K562 (cell line): ENCODE measurements around the gene DOK4.

Experiments
- POLR2A ChIP-seq: fragments of 450-650 bp; conservative IDR thresholded peaks from 2 replicates; pipeline ENCODE4 v1.6.1; 2016
- POLR2AphosphoS5 ChIP-seq: IDR thresholded peaks from 2 replicates; pipeline ENCODE4 v1.6.1; 2011; ENCODE audit warnings: mild to moderate bottlenecking, low read depth, low read length, moderate library complexity; ENCODE audit not compliant: control insufficient read depth, insufficient read depth
- YBX1 ChIP-seq: fragments of 450-650 bp; IDR thresholded peaks from 2 replicates; pipeline ENCODE4 v1.7.1; 2016; ENCODE audit warnings: mild to moderate bottlenecking
- ZNF354B ChIP-seq: fragments of 250-450 bp; sonication (Bioruptor Pico); IDR thresholded peaks from 2 replicates; pipeline ENCODE4 v1.4.0; 2020
- ZNF431 ChIP-seq: sonication (generic); formaldehyde crosslinking; IDR thresholded peaks from 2 replicates; pipeline ENCODE4 v1.8.0; 2022; ENCODE audit warnings: mild to moderate bottlenecking, missing genetic modification reagents
- TF ChIP-seq, protein P1 (sequence below): sonication (generic); formaldehyde crosslinking; IDR thresholded peaks from 2 replicates; pipeline ENCODE4 v1.8.0; 2022; ENCODE audit warnings: mild to moderate bottlenecking, low read depth, missing genetic modification reagents
- TF ChIP-seq, protein P2 (sequence below), 2 experiments: fragments of 450-650 bp; IDR thresholded peaks; 2 replicates each; pipeline ENCODE4 v1.6.1; 2016
- TF ChIP-seq, protein P3 (sequence below): fragments of 450-650 bp; formaldehyde crosslinking; IDR thresholded peaks from 2 replicates; pipeline ENCODE4 v1.4.0; 2020; ENCODE audit warnings: mild to moderate bottlenecking, moderate library complexity
- TF ChIP-seq, protein P4 (sequence below): fragments of 250-450 bp; sonication (Bioruptor Pico); IDR thresholded peaks from 2 replicates; pipeline ENCODE4 v1.8.0; 2021; ENCODE audit warnings: mild to moderate bottlenecking, moderate library complexity

DNA sequence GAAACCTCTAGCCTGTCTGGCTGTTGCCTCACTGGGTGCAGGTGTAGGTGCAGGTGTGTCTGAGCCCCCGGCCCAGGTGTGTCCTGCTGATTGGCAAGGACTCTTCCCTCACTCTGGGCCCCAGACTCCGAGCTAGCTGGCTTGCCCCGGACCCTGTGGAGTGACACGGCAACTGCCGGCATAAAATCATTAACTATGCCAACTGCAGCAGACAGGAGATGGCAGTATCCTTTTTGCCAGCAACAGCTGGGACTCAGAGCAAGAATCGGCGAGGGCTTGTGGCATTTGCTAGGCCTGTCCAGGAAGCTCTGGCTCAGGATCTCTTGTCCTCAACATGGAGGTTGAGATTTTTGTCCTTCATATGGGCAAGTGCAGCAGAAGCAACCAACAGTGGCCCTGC lies 59.9 kb downstream of the DOK4 start:
- TF ChIP-seq POLR2AphosphoS5: no peak
- TF ChIP-seq, protein P1, sequence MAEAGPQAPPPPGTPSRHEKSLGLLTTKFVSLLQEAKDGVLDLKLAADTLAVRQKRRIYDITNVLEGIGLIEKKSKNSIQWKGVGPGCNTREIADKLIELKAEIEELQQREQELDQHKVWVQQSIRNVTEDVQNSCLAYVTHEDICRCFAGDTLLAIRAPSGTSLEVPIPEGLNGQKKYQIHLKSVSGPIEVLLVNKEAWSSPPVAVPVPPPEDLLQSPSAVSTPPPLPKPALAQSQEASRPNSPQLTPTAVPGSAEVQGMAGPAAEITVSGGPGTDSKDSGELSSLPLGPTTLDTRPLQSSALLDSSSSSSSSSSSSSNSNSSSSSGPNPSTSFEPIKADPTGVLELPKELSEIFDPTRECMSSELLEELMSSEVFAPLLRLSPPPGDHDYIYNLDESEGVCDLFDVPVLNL (CRISPR knock-in tag): no peak
- TF ChIP-seq, protein P2, sequence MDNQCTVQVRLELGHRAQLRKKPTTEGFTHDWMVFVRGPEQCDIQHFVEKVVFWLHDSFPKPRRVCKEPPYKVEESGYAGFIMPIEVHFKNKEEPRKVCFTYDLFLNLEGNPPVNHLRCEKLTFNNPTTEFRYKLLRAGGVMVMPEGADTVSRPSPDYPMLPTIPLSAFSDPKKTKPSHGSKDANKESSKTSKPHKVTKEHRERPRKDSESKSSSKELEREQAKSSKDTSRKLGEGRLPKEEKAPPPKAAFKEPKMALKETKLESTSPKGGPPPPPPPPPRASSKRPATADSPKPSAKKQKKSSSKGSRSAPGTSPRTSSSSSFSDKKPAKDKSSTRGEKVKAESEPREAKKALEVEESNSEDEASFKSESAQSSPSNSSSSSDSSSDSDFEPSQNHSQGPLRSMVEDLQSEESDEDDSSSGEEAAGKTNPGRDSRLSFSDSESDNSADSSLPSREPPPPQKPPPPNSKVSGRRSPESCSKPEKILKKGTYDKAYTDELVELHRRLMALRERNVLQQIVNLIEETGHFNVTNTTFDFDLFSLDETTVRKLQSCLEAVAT (IDR thresholded peaks at IDR 0.05): no peak
- TF ChIP-seq POLR2A: no peak
- TF ChIP-seq ZNF354B (CRISPR knock-in tag): no peak
- no peak for TF ChIP-seq ZNF431
- TF ChIP-seq, protein P3, sequence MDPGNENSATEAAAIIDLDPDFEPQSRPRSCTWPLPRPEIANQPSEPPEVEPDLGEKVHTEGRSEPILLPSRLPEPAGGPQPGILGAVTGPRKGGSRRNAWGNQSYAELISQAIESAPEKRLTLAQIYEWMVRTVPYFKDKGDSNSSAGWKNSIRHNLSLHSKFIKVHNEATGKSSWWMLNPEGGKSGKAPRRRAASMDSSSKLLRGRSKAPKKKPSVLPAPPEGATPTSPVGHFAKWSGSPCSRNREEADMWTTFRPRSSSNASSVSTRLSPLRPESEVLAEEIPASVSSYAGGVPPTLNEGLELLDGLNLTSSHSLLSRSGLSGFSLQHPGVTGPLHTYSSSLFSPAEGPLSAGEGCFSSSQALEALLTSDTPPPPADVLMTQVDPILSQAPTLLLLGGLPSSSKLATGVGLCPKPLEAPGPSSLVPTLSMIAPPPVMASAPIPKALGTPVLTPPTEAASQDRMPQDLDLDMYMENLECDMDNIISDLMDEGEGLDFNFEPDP: no peak
- no peak for TF ChIP-seq YBX1
- TF ChIP-seq, protein P4, sequence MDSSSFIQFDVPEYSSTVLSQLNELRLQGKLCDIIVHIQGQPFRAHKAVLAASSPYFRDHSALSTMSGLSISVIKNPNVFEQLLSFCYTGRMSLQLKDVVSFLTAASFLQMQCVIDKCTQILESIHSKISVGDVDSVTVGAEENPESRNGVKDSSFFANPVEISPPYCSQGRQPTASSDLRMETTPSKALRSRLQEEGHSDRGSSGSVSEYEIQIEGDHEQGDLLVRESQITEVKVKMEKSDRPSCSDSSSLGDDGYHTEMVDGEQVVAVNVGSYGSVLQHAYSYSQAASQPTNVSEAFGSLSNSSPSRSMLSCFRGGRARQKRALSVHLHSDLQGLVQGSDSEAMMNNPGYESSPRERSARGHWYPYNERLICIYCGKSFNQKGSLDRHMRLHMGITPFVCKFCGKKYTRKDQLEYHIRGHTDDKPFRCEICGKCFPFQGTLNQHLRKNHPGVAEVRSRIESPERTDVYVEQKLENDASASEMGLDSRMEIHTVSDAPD (CRISPR knock-in tag): no peak
